Measurements from ENCODE around the gene FBXW4.

DNA sequence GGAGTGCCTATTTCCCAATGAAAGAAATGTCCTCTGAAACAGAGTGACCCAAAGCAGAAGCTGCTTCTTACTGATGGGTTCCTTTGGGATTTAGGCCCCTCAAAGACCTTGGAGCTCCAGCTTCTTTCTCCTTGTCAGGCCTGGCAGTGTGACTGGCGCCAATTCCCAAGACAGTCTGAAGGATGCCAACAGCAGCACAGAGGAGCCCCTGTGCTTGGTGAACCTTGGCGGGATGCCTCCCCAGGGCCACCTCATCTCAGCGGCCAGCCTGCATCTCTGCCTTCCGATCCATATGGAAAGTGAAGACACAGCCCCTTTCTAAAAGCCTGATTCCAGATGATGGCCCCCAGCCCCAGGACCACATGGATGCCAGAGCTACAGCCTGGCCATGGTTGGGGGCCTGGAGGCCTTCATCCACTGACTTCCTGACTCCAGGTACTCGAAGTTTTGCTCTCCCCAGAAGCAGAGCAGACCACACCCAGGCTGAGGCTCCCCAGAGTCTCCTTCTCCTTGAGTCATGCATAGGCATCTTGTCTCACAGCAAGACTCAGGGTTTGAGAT is 45.4 kb downstream of the FBXW4 start:
- TF ChIP-seq, protein P1, sequence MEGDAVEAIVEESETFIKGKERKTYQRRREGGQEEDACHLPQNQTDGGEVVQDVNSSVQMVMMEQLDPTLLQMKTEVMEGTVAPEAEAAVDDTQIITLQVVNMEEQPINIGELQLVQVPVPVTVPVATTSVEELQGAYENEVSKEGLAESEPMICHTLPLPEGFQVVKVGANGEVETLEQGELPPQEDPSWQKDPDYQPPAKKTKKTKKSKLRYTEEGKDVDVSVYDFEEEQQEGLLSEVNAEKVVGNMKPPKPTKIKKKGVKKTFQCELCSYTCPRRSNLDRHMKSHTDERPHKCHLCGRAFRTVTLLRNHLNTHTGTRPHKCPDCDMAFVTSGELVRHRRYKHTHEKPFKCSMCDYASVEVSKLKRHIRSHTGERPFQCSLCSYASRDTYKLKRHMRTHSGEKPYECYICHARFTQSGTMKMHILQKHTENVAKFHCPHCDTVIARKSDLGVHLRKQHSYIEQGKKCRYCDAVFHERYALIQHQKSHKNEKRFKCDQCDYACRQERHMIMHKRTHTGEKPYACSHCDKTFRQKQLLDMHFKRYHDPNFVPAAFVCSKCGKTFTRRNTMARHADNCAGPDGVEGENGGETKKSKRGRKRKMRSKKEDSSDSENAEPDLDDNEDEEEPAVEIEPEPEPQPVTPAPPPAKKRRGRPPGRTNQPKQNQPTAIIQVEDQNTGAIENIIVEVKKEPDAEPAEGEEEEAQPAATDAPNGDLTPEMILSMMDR (IDR thresholded peaks at IDR 0.05; ENCODE audit: insufficient read depth, low read depth, low read length), result no peak
- TF ChIP-seq EZH2 (IDR thresholded peaks at IDR 0.05; ENCODE audit: insufficient read depth, low read length), result no peak

Data from astrocyte (in vitro differentiated cells and primary cell).